ENCODE results near the gene SHF. TPM values are rescaled to one million over a fixed set of nuclear protein-coding genes. Genes with fewer than 3 reads are reported as not detected.

SHF gene
- total and polyA plus RNA-seq, 2 of the 8 experiments (the other 6 are each of a cell fraction or from before 2014, with no cell fraction given) = 13.1 to 26.7 TPM

DNA sequence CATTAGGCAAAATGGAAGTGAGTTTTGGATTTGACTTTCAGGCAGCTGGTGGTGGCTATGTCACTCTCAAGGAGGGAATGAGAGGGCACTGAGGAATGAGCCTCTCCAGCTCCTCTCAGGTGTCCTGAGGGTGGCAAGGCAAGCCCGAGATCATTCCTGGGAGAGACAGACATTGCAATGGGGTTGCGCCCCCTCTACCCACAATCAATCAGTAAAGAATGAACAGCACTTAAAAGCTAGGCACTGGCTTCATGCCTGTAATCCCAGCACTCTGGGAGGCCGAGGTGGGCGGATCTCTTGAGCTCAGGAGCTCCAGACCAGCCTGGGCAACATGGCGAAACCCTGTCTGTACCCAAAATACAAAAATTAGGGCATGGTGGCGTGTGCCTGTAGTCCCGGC lies 14.1 kb upstream of the SHF start (continued):
- TF ChIP-seq, protein P1, sequence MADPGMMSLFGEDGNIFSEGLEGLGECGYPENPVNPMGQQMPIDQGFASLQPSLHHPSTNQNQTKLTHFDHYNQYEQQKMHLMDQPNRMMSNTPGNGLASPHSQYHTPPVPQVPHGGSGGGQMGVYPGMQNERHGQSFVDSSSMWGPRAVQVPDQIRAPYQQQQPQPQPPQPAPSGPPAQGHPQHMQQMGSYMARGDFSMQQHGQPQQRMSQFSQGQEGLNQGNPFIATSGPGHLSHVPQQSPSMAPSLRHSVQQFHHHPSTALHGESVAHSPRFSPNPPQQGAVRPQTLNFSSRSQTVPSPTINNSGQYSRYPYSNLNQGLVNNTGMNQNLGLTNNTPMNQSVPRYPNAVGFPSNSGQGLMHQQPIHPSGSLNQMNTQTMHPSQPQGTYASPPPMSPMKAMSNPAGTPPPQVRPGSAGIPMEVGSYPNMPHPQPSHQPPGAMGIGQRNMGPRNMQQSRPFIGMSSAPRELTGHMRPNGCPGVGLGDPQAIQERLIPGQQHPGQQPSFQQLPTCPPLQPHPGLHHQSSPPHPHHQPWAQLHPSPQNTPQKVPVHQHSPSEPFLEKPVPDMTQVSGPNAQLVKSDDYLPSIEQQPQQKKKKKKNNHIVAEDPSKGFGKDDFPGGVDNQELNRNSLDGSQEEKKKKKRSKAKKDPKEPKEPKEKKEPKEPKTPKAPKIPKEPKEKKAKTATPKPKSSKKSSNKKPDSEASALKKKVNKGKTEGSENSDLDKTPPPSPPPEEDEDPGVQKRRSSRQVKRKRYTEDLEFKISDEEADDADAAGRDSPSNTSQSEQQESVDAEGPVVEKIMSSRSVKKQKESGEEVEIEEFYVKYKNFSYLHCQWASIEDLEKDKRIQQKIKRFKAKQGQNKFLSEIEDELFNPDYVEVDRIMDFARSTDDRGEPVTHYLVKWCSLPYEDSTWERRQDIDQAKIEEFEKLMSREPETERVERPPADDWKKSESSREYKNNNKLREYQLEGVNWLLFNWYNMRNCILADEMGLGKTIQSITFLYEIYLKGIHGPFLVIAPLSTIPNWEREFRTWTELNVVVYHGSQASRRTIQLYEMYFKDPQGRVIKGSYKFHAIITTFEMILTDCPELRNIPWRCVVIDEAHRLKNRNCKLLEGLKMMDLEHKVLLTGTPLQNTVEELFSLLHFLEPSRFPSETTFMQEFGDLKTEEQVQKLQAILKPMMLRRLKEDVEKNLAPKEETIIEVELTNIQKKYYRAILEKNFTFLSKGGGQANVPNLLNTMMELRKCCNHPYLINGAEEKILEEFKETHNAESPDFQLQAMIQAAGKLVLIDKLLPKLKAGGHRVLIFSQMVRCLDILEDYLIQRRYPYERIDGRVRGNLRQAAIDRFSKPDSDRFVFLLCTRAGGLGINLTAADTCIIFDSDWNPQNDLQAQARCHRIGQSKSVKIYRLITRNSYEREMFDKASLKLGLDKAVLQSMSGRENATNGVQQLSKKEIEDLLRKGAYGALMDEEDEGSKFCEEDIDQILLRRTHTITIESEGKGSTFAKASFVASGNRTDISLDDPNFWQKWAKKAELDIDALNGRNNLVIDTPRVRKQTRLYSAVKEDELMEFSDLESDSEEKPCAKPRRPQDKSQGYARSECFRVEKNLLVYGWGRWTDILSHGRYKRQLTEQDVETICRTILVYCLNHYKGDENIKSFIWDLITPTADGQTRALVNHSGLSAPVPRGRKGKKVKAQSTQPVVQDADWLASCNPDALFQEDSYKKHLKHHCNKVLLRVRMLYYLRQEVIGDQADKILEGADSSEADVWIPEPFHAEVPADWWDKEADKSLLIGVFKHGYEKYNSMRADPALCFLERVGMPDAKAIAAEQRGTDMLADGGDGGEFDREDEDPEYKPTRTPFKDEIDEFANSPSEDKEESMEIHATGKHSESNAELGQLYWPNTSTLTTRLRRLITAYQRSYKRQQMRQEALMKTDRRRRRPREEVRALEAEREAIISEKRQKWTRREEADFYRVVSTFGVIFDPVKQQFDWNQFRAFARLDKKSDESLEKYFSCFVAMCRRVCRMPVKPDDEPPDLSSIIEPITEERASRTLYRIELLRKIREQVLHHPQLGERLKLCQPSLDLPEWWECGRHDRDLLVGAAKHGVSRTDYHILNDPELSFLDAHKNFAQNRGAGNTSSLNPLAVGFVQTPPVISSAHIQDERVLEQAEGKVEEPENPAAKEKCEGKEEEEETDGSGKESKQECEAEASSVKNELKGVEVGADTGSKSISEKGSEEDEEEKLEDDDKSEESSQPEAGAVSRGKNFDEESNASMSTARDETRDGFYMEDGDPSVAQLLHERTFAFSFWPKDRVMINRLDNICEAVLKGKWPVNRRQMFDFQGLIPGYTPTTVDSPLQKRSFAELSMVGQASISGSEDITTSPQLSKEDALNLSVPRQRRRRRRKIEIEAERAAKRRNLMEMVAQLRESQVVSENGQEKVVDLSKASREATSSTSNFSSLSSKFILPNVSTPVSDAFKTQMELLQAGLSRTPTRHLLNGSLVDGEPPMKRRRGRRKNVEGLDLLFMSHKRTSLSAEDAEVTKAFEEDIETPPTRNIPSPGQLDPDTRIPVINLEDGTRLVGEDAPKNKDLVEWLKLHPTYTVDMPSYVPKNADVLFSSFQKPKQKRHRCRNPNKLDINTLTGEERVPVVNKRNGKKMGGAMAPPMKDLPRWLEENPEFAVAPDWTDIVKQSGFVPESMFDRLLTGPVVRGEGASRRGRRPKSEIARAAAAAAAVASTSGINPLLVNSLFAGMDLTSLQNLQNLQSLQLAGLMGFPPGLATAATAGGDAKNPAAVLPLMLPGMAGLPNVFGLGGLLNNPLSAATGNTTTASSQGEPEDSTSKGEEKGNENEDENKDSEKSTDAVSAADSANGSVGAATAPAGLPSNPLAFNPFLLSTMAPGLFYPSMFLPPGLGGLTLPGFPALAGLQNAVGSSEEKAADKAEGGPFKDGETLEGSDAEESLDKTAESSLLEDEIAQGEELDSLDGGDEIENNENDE (IDR thresholded peaks at IDR 0.05; ENCODE audit: insufficient replicate concordance, low read length) = no peak
- no peak for TF ChIP-seq CTBP2 (IDR thresholded peaks at IDR 0.05; ENCODE audit: borderline replicate concordance, insufficient read depth, insufficient read length, low read length)
- TF ChIP-seq, protein P2, sequence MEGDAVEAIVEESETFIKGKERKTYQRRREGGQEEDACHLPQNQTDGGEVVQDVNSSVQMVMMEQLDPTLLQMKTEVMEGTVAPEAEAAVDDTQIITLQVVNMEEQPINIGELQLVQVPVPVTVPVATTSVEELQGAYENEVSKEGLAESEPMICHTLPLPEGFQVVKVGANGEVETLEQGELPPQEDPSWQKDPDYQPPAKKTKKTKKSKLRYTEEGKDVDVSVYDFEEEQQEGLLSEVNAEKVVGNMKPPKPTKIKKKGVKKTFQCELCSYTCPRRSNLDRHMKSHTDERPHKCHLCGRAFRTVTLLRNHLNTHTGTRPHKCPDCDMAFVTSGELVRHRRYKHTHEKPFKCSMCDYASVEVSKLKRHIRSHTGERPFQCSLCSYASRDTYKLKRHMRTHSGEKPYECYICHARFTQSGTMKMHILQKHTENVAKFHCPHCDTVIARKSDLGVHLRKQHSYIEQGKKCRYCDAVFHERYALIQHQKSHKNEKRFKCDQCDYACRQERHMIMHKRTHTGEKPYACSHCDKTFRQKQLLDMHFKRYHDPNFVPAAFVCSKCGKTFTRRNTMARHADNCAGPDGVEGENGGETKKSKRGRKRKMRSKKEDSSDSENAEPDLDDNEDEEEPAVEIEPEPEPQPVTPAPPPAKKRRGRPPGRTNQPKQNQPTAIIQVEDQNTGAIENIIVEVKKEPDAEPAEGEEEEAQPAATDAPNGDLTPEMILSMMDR (IDR thresholded peaks at IDR 0.05; ENCODE audit: control extremely low read depth in 1 of 3, insufficient read depth in 1 of 3, low read depth in 1 of 3, low read length in 3 of 3) = no peak
- TF ChIP-seq KDM4A (IDR thresholded peaks at IDR 0.05; ENCODE audit: low read depth, low read length, severe bottlenecking) = no peak
- no peak for TF ChIP-seq BCL11A (IDR thresholded peaks at IDR 0.05; ENCODE audit: low read depth in 2 of 2, low read length in 2 of 2)
- TF ChIP-seq RAD21 (IDR thresholded peaks at IDR 0.05 in 1 of 2, conservative IDR thresholded peaks at IDR 0.05 in 1 of 2; ENCODE audit: low read depth in 2 of 2, low read length in 2 of 2) = no peak
- no peak for TF ChIP-seq SIN3A (conservative IDR thresholded peaks at IDR 0.05 in 1 of 2, IDR thresholded peaks at IDR 0.05 in 1 of 2; ENCODE audit: low read depth in 1 of 2, low read length in 2 of 2)
